ENCODE results near the gene ZFP82. TPM values are rescaled to one million over a fixed set of nuclear protein-coding genes. Genes with fewer than 3 reads are reported as not detected.

The ZFP82 gene
- total and polyA plus RNA-seq, 4 donors = 2.0 to 8.3 (median 4.9) TPM

DNA sequence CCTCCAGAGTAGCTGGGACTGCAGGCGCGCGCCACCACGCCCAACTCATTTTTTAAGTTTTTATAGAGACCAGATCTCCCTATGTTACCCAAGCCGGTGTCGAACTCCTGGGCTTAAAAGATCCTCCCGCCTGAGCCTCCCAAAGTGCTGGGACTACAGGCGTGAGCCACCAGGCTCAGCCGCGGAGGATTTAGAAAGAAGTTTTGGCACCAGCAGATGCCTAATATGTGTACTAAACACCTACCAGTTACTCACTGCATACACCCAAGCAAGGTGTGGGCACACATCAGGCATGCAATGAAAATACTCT is 39.0 kb downstream of the ZFP82 start:
- no peak overlapping the region for H3K27ac ChIP-seq (ENCODE audit: low read depth in 1 of 2, low read length in 2 of 2)
- ATAC-seq (ENCODE audit: low FRiP score) (no peak), DNase-seq (no peak)
- intact Hi-C loops (cut with DNase I) = no loop called here
- WGBS, 2 donors = 49 to 59% methylated on average over 10 of the region's 10 CpGs
- H3K27me3 ChIP-seq (ENCODE audit: control insufficient read depth in 1 of 2, insufficient read depth in 2 of 2, low read length in 1 of 2) = no peaks in the 10 kb centered on the region
- peak overlapping the region in 1 of 2 donors; percentile 70 for H3K4me3 ChIP-seq (ENCODE audit: low read length in 2 of 2)
- H3K9me3 ChIP-seq (ENCODE audit: control insufficient read depth, low read length) = no peaks in the 10 kb centered on the region
- no peaks in the 10 kb centered on the region for H3K36me3 ChIP-seq (ENCODE audit: control insufficient read depth in 1 of 2, insufficient read depth in 2 of 2, low read length in 1 of 2)
- peaks cover 0 to 4% of the 10 kb centered on the region in 2 donors for H3K4me1 ChIP-seq (ENCODE audit: control insufficient read depth in 1 of 2, insufficient read depth in 2 of 2, low read length in 2 of 2)

DNA sequence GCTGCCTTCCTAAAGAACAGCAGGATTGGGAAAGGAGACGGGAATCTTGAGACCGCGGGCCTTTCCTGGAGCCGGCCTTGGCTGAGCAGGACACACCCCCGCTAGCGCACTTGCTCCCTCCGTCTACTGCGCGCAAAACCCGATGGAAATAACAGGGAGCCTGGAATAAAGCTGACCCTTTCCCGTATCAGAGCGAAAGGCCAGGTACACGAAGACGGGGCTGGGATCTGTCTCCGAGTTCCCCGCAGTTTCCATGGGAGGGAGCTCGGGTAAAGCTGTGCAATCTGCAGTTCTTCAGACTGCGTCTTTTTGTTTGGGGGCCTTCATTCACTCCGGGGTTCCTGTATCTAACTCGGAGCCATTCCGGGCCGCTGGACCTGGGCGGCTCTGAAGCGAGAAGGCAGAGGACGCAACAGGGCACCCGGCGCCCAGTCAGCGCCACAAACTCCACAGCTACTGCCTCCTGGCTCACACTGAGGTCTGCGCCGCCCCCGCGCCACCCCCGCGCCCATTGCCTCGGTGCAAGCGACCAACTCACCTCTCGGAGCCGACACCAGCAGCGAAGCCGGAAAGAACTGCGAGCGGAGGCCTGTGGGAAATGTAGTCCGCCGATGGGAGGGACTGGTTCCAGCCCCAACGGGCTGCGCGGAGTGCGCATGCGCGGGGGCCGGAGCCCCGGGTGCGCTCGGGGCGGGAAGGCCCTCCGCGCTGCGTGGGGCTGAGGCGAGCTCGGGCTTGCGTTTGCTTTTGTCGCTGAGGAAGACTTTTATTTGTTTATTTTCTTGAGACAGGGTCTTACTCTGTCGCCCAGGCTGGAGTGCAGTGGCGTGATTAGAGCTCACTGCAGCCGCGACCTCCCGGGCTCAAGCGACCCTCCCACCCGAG is 39.6 kb downstream of the ZFP82 start, which contains the start of gene ZFP14:
Gene ZFP14, minus strand, starts transcription at position 577 of the 885 bp plus-strand sequence. CDS start 11,309 bp downstream, outside the sequence.
- Histone ChIP-seq H3K9me3 (ENCODE audit: control insufficient read depth, low read length) (no peaks in the 10 kb centered on the region), H3K36me3 (ENCODE audit: control insufficient read depth in 1 of 2, insufficient read depth in 2 of 2, low read length in 1 of 2) (no peaks in the 10 kb centered on the region), H3K27ac (ENCODE audit: low read depth in 1 of 2, low read length in 2 of 2) (peak within 1 kb of the TSS in 1 of 2 donors; percentile 68), H3K4me1 (ENCODE audit: control insufficient read depth in 1 of 2, insufficient read depth in 2 of 2, low read length in 2 of 2) (peaks cover 0 to 4% of the 10 kb centered on the region in 2 donors), H3K4me3 (ENCODE audit: low read length in 2 of 2) (peak within 1 kb of the TSS; percentile 30 to 70), H3K27me3 (ENCODE audit: control insufficient read depth in 1 of 2, insufficient read depth in 2 of 2, low read length in 1 of 2) (no peaks in the 10 kb centered on the region)
- ATAC-seq (ENCODE audit: low FRiP score) (peak; percentile 98), DNase-seq (peak; percentile 96 to 98)
- 3 to 4% methylated on average over 60 to 69 of the region's 69 CpGs for WGBS, 2 donors
- intact Hi-C loops (cut with DNase I) = no loop called here

DNA sequence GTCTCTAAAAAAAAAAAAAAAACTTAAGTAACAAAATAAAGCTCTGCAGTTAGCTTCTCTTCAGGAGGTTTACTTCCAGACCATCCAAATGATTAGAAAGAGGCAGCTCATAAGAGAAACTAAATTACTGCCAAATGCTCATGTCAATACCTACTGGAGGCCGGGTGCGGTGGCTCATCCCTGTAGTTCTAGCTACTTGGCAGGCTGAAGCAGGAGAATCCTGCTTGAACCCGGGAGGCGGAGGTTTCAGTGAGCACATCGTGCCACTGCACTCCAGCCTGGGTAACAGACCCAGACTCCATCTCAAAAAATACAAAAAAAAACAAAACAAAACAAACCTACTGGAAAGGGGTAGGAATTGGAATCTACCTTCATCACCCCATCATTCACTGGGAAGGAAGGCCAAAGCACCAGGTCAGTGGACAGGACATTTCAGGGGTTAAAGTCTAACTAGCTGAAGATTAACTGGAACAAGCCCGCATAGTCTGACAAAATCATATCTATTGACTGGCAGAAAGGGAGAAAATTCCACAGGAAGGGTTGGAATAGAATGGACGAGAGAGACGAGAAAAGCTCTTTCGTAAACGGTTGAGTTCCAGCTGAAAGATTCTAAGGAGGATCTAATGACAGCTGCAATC is 40.8 kb downstream of the ZFP82 start:
- peak overlapping the region in 1 of 2 donors; percentile 40 for H3K27ac ChIP-seq (ENCODE audit: low read depth in 1 of 2, low read length in 2 of 2)
- ATAC-seq (ENCODE audit: low FRiP score) = no peak
- H3K27me3 ChIP-seq (ENCODE audit: control insufficient read depth in 1 of 2, insufficient read depth in 2 of 2, low read length in 1 of 2) = no peaks in the 10 kb centered on the region
- intact Hi-C loops (cut with DNase I) = no loop called here
- H3K4me1 ChIP-seq (ENCODE audit: control insufficient read depth in 1 of 2, insufficient read depth in 2 of 2, low read length in 2 of 2) = peaks cover 0 to 4% of the 10 kb centered on the region in 2 donors
- no peaks in the 10 kb centered on the region for H3K36me3 ChIP-seq (ENCODE audit: control insufficient read depth in 1 of 2, insufficient read depth in 2 of 2, low read length in 1 of 2)
- no peak for DNase-seq
- H3K9me3 ChIP-seq (ENCODE audit: control insufficient read depth, low read length) = no peaks in the 10 kb centered on the region
- H3K4me3 ChIP-seq (ENCODE audit: low read length in 2 of 2) = no peak overlapping the region
- WGBS, 2 donors = 48 to 49% methylated on average over 10 of the region's 10 CpGs

DNA sequence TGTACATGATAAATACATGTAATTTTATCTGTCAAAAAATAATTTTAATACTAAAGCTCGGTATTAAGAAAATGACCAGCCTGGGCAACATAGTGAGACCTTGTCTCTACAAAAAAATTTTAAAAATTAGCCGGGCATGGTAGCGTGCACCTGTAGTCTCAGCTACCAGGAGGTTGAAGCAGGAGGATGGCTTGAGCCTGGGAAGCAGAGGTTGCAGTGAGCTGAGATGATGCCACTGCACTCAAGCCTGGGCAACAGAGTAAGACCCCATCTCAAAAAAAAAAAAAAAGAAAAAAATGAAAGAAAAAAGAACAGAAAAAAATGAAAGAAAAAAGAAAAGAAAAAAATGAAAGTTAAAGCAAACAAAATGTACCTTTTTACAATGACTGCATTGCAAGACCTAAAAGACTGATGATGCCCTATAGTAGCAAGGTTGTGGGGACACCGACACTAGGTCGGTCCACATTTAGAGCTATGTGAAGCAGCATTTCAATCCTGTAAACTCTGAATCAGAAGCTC is 44.7 kb downstream of the ZFP82 start:
- DNase-seq (no peak), ATAC-seq (ENCODE audit: low FRiP score) (no peak)
- Histone ChIP-seq H3K4me1 (ENCODE audit: control insufficient read depth in 1 of 2, insufficient read depth in 2 of 2, low read length in 2 of 2) (peaks cover 0 to 4% of the 10 kb centered on the region in 2 donors), H3K27ac (ENCODE audit: low read depth in 1 of 2, low read length in 2 of 2) (no peak overlapping the region), H3K4me3 (ENCODE audit: low read length in 2 of 2) (no peak overlapping the region), H3K9me3 (ENCODE audit: control insufficient read depth, low read length) (no peaks in the 10 kb centered on the region), H3K36me3 (ENCODE audit: control insufficient read depth in 1 of 2, insufficient read depth in 2 of 2, low read length in 1 of 2) (no peaks in the 10 kb centered on the region), H3K27me3 (ENCODE audit: control insufficient read depth in 1 of 2, insufficient read depth in 2 of 2, low read length in 1 of 2) (no peaks in the 10 kb centered on the region)
- intact Hi-C loops (cut with DNase I) = no loop called here
- WGBS, 2 donors = 97 to 98% methylated on average over 5 of the region's 5 CpGs

DNA sequence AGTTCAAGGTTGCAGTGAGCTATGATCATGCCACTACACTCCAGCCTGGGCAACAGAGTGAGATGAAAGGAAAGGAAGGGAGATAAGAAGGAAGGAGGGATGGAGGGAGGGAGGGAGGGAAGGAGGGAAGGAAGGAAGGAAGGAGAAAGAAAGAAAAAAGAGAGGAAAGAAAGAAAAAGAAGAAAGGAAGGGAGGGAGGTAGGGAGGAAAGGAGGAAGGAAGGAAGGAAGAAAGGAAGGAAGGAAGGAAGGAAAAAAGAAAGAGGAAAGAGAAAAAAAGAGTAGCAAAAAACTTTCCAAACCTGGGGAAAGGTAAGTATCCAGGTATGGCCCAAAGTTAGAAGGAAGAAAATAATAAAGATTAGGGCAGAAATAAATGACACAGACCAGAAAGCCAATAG is 46.6 kb downstream of the ZFP82 start:
- H3K27ac ChIP-seq (ENCODE audit: low read depth in 1 of 2, low read length in 2 of 2) = no peak overlapping the region
- no peaks in the 10 kb centered on the region for H3K27me3 ChIP-seq (ENCODE audit: control insufficient read depth in 1 of 2, insufficient read depth in 2 of 2, low read length in 1 of 2)
- H3K36me3 ChIP-seq (ENCODE audit: control insufficient read depth in 1 of 2, insufficient read depth in 2 of 2, low read length in 1 of 2) = peaks cover 0 to 5% of the 10 kb centered on the region in 2 donors
- no peaks in the 10 kb centered on the region for H3K4me1 ChIP-seq (ENCODE audit: control insufficient read depth in 1 of 2, insufficient read depth in 2 of 2, low read length in 2 of 2)
- no peak overlapping the region for H3K4me3 ChIP-seq (ENCODE audit: low read length in 2 of 2)
- intact Hi-C loops (cut with DNase I) = no loop called here
- no peaks in the 10 kb centered on the region for H3K9me3 ChIP-seq (ENCODE audit: control insufficient read depth, low read length)
- no peak for DNase-seq
- no peak for ATAC-seq (ENCODE audit: low FRiP score)

DNA sequence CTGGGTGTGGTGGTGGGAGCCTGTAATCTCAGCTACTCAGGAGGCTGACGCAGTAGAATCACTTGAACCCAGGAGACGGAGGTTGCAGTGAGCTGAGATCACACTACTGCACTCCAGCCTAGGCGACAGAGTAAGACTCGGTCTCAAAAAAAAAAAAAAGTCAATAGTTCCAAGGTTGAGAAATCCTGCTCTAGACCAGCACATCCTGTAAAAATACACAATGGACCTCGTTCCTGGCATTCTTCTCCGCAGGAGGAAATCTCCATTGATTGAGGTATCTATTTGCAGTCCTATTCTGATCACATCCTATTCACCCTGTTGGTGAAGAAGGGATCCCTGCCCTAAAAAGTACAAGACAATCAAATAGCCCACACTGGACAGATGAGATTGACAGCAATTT is 54.6 kb downstream of the ZFP82 start:
- Histone ChIP-seq H3K4me1 (ENCODE audit: control insufficient read depth in 1 of 2, insufficient read depth in 2 of 2, low read length in 2 of 2) (no peaks in the 10 kb centered on the region), H3K36me3 (ENCODE audit: control insufficient read depth in 1 of 2, insufficient read depth in 2 of 2, low read length in 1 of 2) (peaks cover 8 to 9% of the 10 kb centered on the region in 2 donors), H3K27ac (ENCODE audit: low read depth in 1 of 2, low read length in 2 of 2) (no peak overlapping the region), H3K4me3 (ENCODE audit: low read length in 2 of 2) (no peak overlapping the region), H3K9me3 (ENCODE audit: control insufficient read depth, low read length) (no peaks in the 10 kb centered on the region), H3K27me3 (ENCODE audit: control insufficient read depth in 1 of 2, insufficient read depth in 2 of 2, low read length in 1 of 2) (no peaks in the 10 kb centered on the region)
- DNase-seq = no peak
- ATAC-seq (ENCODE audit: low FRiP score) = no peak
- intact Hi-C loops (cut with DNase I) = no loop called here
- 79 to 95% methylated on average over 6 of the region's 6 CpGs for WGBS, 2 donors

Other genes with a start within 250 kb of the ZFP82 start
- gene ZNF565, start 204.0 kb downstream of the ZFP82 start, total RNA-seq = 1 to 10 TPM; 7.4 to 8.0 TPM
- gene ZNF565, start 204.0 kb downstream of the ZFP82 start, polyA plus RNA-seq = 1 to 10 TPM; 1.6 to 2.6 TPM
- 10 to 100 TPM; 44.3 to 44.8 TPM for gene ZNF146, start 203.5 kb downstream of the ZFP82 start, total RNA-seq
- 10 to 100 TPM; 26.7 to 40.1 TPM for gene ZNF146, start 203.5 kb downstream of the ZFP82 start, polyA plus RNA-seq
- 10 to 100 TPM in 1 of 2 donors, 1 to 10 TPM in 1; 4.4 to 11.5 TPM for gene ZFP14, start 39.4 kb downstream of the ZFP82 start, total RNA-seq
- gene ZFP14, start 39.4 kb downstream of the ZFP82 start, polyA plus RNA-seq = 1 to 10 TPM; 2.0 to 2.9 TPM
- 10 to 100 TPM; 13.6 to 16.5 TPM for gene ZNF566, start 70.9 kb upstream of the ZFP82 start, total RNA-seq
- gene ZNF566, start 70.9 kb upstream of the ZFP82 start, polyA plus RNA-seq = 10 to 100 TPM in 1 of 2 donors, 1 to 10 TPM in 1; 8.0 to 10.0 TPM
- 1 to 10 TPM; 7.2 to 9.1 TPM for gene ZNF260, start 109.6 kb upstream of the ZFP82 start, total RNA-seq
- gene ZNF260, start 109.6 kb upstream of the ZFP82 start, polyA plus RNA-seq = 1 to 10 TPM; 3.5 to 4.1 TPM
- 10 to 100 TPM; 11.7 to 17.5 TPM for gene ZNF529, start 154.6 kb upstream of the ZFP82 start, total RNA-seq
- gene ZNF529, start 154.6 kb upstream of the ZFP82 start, polyA plus RNA-seq = 1 to 10 TPM; 3.4 to 4.5 TPM
- 10 to 100 TPM in 1 of 2 donors, 1 to 10 TPM in 1; 5.6 to 10.3 TPM for gene ZNF382, start 186.7 kb upstream of the ZFP82 start, total RNA-seq
- 1 to 10 TPM in 1 of 2 donors, under 1 TPM in 1; 0.50 to 2.0 TPM for gene ZNF382, start 186.7 kb upstream of the ZFP82 start, polyA plus RNA-seq
- gene ZNF461, start 248.2 kb upstream of the ZFP82 start, total RNA-seq = 10 to 100 TPM in 1 of 2 donors, 1 to 10 TPM in 1; 7.8 to 11.2 TPM
- gene ZNF461, start 248.2 kb upstream of the ZFP82 start, polyA plus RNA-seq = 10 to 100 TPM in 1 of 2 donors, 1 to 10 TPM in 1; 5.6 to 11.0 TPM

All from aorta (tissue), 5 donors.